Activated CD8-positive, alpha-beta memory T cell treated with anti-CD3 and anti-CD28 coated beads for 24 hours (primary cell): ENCODE results near the gene NPHS1.

Source experiments
- DNase-seq: peaks from one replicate; pipeline ENCODE4 v3.0.0-alpha.2; 2020

NPHS1 gene

GRCh38 chr19:35784503-35785338 lies 67.6 kb downstream of the NPHS1 start:
- DNase-seq: no peak

GRCh38 chr19:35783469-35784434 lies 68.6 kb downstream of the NPHS1 start:
- no peak for DNase-seq

DNA sequence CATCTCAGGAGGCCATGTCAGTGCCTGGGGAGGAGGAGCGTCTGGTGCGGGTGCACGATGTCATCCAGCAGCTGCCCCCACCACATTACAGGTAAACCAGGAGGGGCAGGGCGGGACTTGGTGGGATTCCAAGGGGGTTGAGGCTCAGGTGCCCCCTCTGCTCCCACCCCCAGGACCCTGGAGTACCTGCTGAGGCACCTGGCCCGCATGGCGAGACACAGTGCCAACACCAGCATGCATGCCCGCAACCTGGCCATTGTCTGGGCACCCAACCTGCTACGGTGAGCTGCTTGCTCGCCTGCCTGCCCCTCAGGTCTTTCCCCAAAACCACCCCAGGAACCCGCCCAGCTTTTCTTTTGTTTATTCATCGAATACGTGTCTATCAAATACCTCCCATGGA lies 69.7 kb downstream of the NPHS1 start:
- no peak for DNase-seq

- DNase-seq: no peak
Measured at GRCh38 chr19:35781650-35782049, 70.7 kb downstream of the NPHS1 start.

DNA sequence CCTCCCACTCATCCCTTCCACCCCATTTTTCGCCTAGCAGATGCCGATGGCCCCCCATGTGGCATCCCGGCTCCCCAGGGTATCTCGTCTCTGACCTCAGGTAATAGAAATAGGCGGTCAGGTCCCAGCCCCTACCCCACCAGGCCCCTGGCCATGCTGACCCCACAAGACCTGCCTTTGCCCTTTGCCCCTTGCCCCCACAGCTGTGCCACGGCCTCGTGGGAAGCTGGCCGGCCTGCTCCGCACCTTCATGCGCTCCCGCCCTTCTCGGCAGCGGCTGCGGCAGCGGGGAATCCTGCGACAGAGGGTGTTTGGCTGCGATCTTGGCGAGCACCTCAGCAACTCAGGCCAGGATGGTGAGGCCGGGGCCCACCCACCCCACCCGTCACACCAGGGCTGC lies 71.6 kb downstream of the NPHS1 start:
- no peak for DNase-seq

- no peak for DNase-seq
Measured at GRCh38 chr19:35780058-35780457, 72.2 kb downstream of the NPHS1 start.

GRCh38 chr19:35779033-35779432 lies 73.3 kb downstream of the NPHS1 start:
- DNase-seq: no peak

- no peak for DNase-seq
Measured at GRCh38 chr19:35777961-35778360, 74.3 kb downstream of the NPHS1 start.

DNA sequence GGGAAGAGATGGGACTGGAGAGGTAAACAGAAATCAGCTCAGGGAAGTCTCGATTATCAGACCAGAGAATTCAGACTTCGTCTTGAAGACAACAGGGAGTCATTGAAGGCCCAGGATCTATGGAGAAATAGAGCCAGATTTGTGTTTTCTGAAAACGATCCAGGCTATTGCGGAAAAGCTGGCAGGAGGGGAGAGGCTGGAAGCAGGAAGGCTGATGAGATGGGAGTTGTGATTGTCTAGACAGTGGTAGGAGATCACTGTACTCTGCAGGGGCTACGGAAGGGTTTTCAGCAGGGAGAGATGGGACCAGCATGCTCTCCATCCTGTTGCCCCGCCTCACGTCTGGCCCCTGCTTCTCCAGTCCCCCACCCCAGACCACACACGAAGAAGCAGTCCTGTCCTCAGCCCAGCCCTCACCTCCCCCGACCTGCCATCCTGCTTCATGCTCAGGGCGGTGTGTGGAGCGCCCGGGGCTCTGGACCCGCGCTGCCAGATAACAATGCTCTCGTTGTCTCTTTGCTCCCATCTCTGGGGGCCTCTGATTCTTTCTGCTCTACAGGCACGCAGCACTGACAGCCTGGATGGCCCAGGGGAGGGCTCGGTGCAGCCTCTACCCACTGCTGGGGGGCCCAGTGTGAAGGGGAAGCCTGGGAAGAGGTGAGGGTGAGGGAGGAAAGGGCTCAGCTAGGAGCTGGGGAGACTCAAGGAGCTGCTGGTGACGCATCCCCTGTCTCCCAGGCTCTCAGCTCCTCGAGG lies 75.0 kb downstream of the NPHS1 start:
- no peak for DNase-seq

DNA sequence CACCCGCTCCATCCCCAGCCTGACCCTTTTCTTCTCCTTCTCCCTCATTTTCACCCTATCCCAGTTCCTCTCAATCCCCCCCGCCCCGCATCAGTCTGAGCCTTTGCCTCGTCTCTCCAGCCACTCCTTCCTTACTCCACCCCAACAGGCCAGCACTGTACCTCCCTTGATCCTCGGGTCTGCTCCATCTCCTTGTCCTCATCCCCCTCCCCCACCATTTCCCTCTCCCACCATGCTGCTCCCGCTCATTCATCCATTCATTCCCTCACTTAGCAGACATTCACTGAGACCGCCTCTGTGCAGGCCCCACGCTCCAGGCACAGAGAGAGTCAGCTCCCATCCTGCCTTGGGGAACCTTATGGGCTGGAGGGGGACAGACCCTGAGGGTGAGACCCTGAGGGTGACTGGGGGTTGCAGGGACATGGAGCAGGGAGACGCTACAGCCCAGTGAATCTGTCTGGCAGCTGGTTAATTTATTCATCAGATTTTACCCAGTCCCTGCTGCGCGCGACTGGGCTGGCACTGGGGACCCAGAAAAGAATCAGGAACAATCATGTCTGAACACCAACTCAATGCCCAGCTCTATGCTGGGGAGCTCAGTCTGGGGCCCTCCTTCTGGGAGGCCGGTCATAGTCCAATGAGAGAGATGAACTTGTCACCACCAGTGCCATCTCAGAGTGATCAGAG lies 76.1 kb downstream of the NPHS1 start:
- DNase-seq: no peak
